IMR-90 (cell line): ENCODE measurements around the gene CAMTA1. TPM values are rescaled to one million over a fixed set of nuclear protein-coding genes. Genes with fewer than 3 reads are reported as not detected.
A peak's percentile ranks its signal among the peaks of the same experiment; 100 is the strongest.

Experiments
- ATAC-seq: fragments of 200-7000 bp; cut with Tn5 transposase; 2 replicates; pipeline ENCODE4 v1.9.1; 2020; ENCODE audit warnings: low read depth, mild to moderate bottlenecking, moderate library complexity
- BruUV-seq: library from RNA; stranded (reverse); fragments of 400-500 nt; replicated peaks from 2 replicates; lab custom pipeline; 2021; lab: Mats Ljungman, UMichigan
- CTCF ChIA-PET: fragments of 300-600 bp; formaldehyde crosslinking; extraction: SDS; loops from one replicate; lab custom pipeline; 2021; ENCODE audit warnings: antibody characterized with exemption; lab: Yijun Ruan, JAX
- POLR2A ChIA-PET: fragments of 300-600 bp; sonication (Branson Sonifier 250); formaldehyde crosslinking; loops from one replicate; lab custom pipeline; 2022; ENCODE audit warnings: antibody characterized with exemption; ENCODE audit not compliant: unreplicated experiment; lab: Charles Lee
- DNase-seq: peaks from one replicate; pipeline ENCODE4 v3.0.0; 2013
- H2AFZ ChIP-seq: replicated peaks from 2 replicates; pipeline ENCODE3; 2013; ENCODE audit warnings: low read length, mild to moderate bottlenecking; ENCODE audit not compliant: poor library complexity
- H2AK5ac ChIP-seq: 2 replicates; pipeline ENCODE4 v1.6.1; 2013; ENCODE audit warnings: low read depth, low read length, inconsistent platforms
- H2AK9ac ChIP-seq: replicated peaks from 2 replicates; pipeline ENCODE3; 2013; ENCODE audit warnings: mild to moderate bottlenecking, low read depth, low read length, moderate library complexity; ENCODE audit not compliant: poor library complexity
- H2BK120ac ChIP-seq: 2 replicates; pipeline ENCODE4 v1.6.1; 2013; ENCODE audit warnings: low read depth, low read length, inconsistent platforms
- H2BK15ac ChIP-seq: 3 replicates; pipeline ENCODE4 v1.6.1; 2013; ENCODE audit warnings: low read depth, low read length, inconsistent platforms
- H2BK20ac ChIP-seq: 2 replicates; pipeline ENCODE4 v1.6.1; 2013; ENCODE audit warnings: low read depth, mild to moderate bottlenecking, inconsistent platforms, low read length, moderate library complexity
- H2BK5ac ChIP-seq: 2 replicates; pipeline ENCODE4 v1.6.1; 2013; ENCODE audit warnings: mild to moderate bottlenecking, low read depth, low read length, inconsistent platforms; ENCODE audit not compliant: poor library complexity, severe bottlenecking
- H3K14ac ChIP-seq: replicated peaks from 2 replicates; pipeline ENCODE4 v1.6.1; 2013; ENCODE audit warnings: low read depth, low read length, inconsistent platforms
- H3K18ac ChIP-seq: 2 replicates; pipeline ENCODE4 v1.6.1; 2013; ENCODE audit warnings: low read depth, low read length, control low read depth
- H3K23ac ChIP-seq: 2 replicates; pipeline ENCODE4 v1.6.1; 2013; ENCODE audit warnings: low read depth, low read length, inconsistent platforms
- H3K27ac ChIP-seq: 2 replicates; pipeline ENCODE4 v1.5.1; 2013; ENCODE audit warnings: mild to moderate bottlenecking, control low read depth, low read length; ENCODE audit not compliant: insufficient read depth
- H3K27me3 ChIP-seq: 2 replicates; pipeline ENCODE4 v1.6.1; 2013; ENCODE audit warnings: low read length; ENCODE audit not compliant: control insufficient read depth, insufficient read depth
- H3K36me3 ChIP-seq: 2 replicates; pipeline ENCODE4 v1.6.1; 2013; ENCODE audit warnings: low read length, mixed read lengths; ENCODE audit not compliant: control insufficient read depth, insufficient read depth
- H3K4ac ChIP-seq: 2 replicates; pipeline ENCODE4 v1.6.1; 2013; ENCODE audit warnings: low read depth, low read length, inconsistent platforms
- H3K4me1 ChIP-seq: 2 replicates; pipeline ENCODE4 v1.6.1; 2013; ENCODE audit warnings: low read length, mixed read lengths; ENCODE audit not compliant: control insufficient read depth, insufficient read depth
- H3K4me2 ChIP-seq: 2 replicates; pipeline ENCODE4 v1.6.1; 2013; ENCODE audit warnings: low read depth, mild to moderate bottlenecking, control low read depth, low read length, moderate library complexity
- H3K4me3 ChIP-seq: 2 replicates; pipeline ENCODE4 v1.5.1; 2013; ENCODE audit warnings: low read depth, mild to moderate bottlenecking, control low read depth, low read length, moderate library complexity; ENCODE audit not compliant: insufficient read depth
- H3K56ac ChIP-seq: 2 replicates; pipeline ENCODE4 v1.6.1; 2013; ENCODE audit warnings: low read length, inconsistent platforms; ENCODE audit not compliant: insufficient read depth; ENCODE audit errors: extremely low read depth
- H3K79me1 ChIP-seq, 2 experiments: 2 replicates each; pipeline ENCODE4 v1.6.1; 2013; ENCODE audit warnings: low read length in 2 of 2, inconsistent platforms in 1 of 2, low read depth in 1 of 2
- H3K9ac ChIP-seq: 2 replicates; pipeline ENCODE4 v1.6.1; 2013; ENCODE audit warnings: low read depth, low read length, control low read depth
- H3K9me1 ChIP-seq: 2 replicates; pipeline ENCODE4 v1.6.1; 2013; ENCODE audit warnings: low read length, inconsistent platforms; ENCODE audit not compliant: insufficient read depth
- H3K9me3 ChIP-seq: 2 replicates; pipeline ENCODE4 v1.6.1; 2013; ENCODE audit warnings: low read length; ENCODE audit not compliant: control insufficient read depth, insufficient read depth
- H4K20me1 ChIP-seq: 2 replicates; pipeline ENCODE4 v1.6.1; 2013; ENCODE audit warnings: low read length, inconsistent platforms; ENCODE audit not compliant: insufficient read depth
- H4K5ac ChIP-seq: 2 replicates; pipeline ENCODE4 v1.6.1; 2013; ENCODE audit warnings: mild to moderate bottlenecking, low read depth, low read length, control low read depth
- H4K8ac ChIP-seq, 2 experiments: 2 replicates each; pipeline ENCODE4 v1.6.1; 2013; ENCODE audit warnings: low read depth in 2 of 2, low read length in 2 of 2, control low read depth in 1 of 2, inconsistent platforms in 1 of 2
- H4K91ac ChIP-seq: 2 replicates; pipeline ENCODE4 v1.6.1; 2013; ENCODE audit warnings: low read depth, low read length, inconsistent platforms; ENCODE audit not compliant: insufficient read depth
- BHLHE40 ChIP-seq: fragments of 150-350 bp; IDR thresholded peaks from 2 replicates; pipeline ENCODE4 v1.6.1; 2016; ENCODE audit warnings: mild to moderate bottlenecking, low read depth, low read length
- CEBPB ChIP-seq: IDR thresholded peaks from 2 replicates; pipeline ENCODE4 v1.6.1; 2012; ENCODE audit warnings: low read depth, low read length, improper control_type of control experiment
- CHD1 ChIP-seq: IDR thresholded peaks from 2 replicates; pipeline ENCODE4 v1.6.1; 2012; ENCODE audit warnings: low read depth, low read length, improper control_type of control experiment
- FOS ChIP-seq: fragments of 150-350 bp; IDR thresholded peaks from 2 replicates; pipeline ENCODE4 v1.6.1; 2016; ENCODE audit warnings: low read depth, low read length
- MAFK ChIP-seq: IDR thresholded peaks from 2 replicates; pipeline ENCODE4 v1.6.1; 2012; ENCODE audit warnings: low read depth, low read length, improper control_type of control experiment
- MAZ ChIP-seq: IDR thresholded peaks from 2 replicates; pipeline ENCODE4 v1.6.1; 2012; ENCODE audit warnings: low read depth, mild to moderate bottlenecking, low read length, improper control_type of control experiment, moderate library complexity, borderline replicate concordance
- MXI1 ChIP-seq: IDR thresholded peaks from 2 replicates; pipeline ENCODE4 v1.6.1; 2012; ENCODE audit warnings: low read depth, mild to moderate bottlenecking, low read length, moderate library complexity, borderline replicate concordance
- NFE2L2 ChIP-seq: fragments of 150-350 bp; IDR thresholded peaks from 2 replicates; pipeline ENCODE4 v1.6.1; 2016; ENCODE audit warnings: low read depth, mild to moderate bottlenecking, low read length
- POLR2A ChIP-seq: IDR thresholded peaks from 2 replicates; pipeline ENCODE4 v1.6.1; 2012; ENCODE audit warnings: mild to moderate bottlenecking, low read depth, low read length
- RAD21 ChIP-seq: IDR thresholded peaks from 2 replicates; pipeline ENCODE4 v1.6.1; 2012; ENCODE audit warnings: low read length, improper control_type of control experiment
- RCOR1 ChIP-seq: IDR thresholded peaks from 2 replicates; pipeline ENCODE4 v1.6.1; 2012; ENCODE audit warnings: mild to moderate bottlenecking, low read length, improper control_type of control experiment; ENCODE audit not compliant: insufficient replicate concordance
- RFX5 ChIP-seq: IDR thresholded peaks from 2 replicates; pipeline ENCODE4 v1.8.0; 2012; ENCODE audit warnings: low read depth, mild to moderate bottlenecking, low read length, moderate library complexity
- SMC3 ChIP-seq: fragments of 150-350 bp; IDR thresholded peaks from 2 replicates; pipeline ENCODE4 v1.6.1; 2016; ENCODE audit warnings: low read depth, mild to moderate bottlenecking, antibody characterized with exemption, low read length, moderate library complexity
- WGBS, 2 experiments: methylation state at CpG; one replicate each; pipeline versions ENCODE4 v1.1.5 to v1.1.7; 2013; ENCODE audit warnings: missing lambda C conversion rate in 2 of 2; ENCODE audit not compliant: insufficient read length in 1 of 2; ENCODE audit errors: extremely low coverage in 2 of 2; 5-methylcytosine and 5-hydroxymethylcytosine counted together
- dilution Hi-C: fragments of 300-500 bp; cut with HindIII; formaldehyde crosslinking; loops from one replicate; pipeline ENCODE4 v1.14.3; 2018; ENCODE audit warnings: low sequenced_read_pairs; ENCODE audit not compliant: unreplicated experiment
- in situ Hi-C: fragments of 300-500 bp; cut with MboI; formaldehyde crosslinking; loops from 3 replicates; pipeline ENCODE4 v1.14.3; 2019; ENCODE audit warnings: low sequenced_read_pairs, inconsistent platforms, mixed read lengths
- intact Hi-C: fragments of 100-400 bp; cut with micrococcal nuclease; formaldehyde crosslinking; loops from 2 replicates; pipeline ENCODE4 v1.10.0; 2022
- polyA plus RNA-seq, 3 experiments: library from polyadenylated mRNA; depleted of rRNA; stranded (reverse); fragments of >200 nt; gene quantifications; 2 replicates each; pipeline ENCODE4 v1.2.3, GENCODE V29; 2012; ENCODE audit warnings: low replicate concordance in 1 of 3
- total RNA-seq: library from RNA; depleted of rRNA; stranded (reverse); fragments of >200 nt; gene quantifications from 2 replicates; pipeline ENCODE4 v1.2.3, GENCODE V29; 2012
- TF ChIP-seq, protein P1 (sequence below): fragments of 150-350 bp; IDR thresholded peaks from 2 replicates; pipeline ENCODE4 v1.6.1; 2016; ENCODE audit warnings: low read depth, mild to moderate bottlenecking, low read length, moderate library complexity, borderline replicate concordance
- TF ChIP-seq, protein P2 (sequence below): conservative IDR thresholded peaks from 2 replicates; pipeline ENCODE4 v1.5.1; 2012; ENCODE audit warnings: mild to moderate bottlenecking, low read depth, low read length, improper control_type of control experiment
- TF ChIP-seq, protein P3 (sequence below): fragments of 150-350 bp; IDR thresholded peaks from 2 replicates; pipeline ENCODE4 v1.6.1; 2017; ENCODE audit warnings: mild to moderate bottlenecking, antibody characterized with exemption, low read length, low read depth

Gene CAMTA1
- total and polyA plus RNA-seq, 2 of the 4 experiments (the other 2 are of a cell fraction): 35.5 to 74.3 TPM

DNA sequence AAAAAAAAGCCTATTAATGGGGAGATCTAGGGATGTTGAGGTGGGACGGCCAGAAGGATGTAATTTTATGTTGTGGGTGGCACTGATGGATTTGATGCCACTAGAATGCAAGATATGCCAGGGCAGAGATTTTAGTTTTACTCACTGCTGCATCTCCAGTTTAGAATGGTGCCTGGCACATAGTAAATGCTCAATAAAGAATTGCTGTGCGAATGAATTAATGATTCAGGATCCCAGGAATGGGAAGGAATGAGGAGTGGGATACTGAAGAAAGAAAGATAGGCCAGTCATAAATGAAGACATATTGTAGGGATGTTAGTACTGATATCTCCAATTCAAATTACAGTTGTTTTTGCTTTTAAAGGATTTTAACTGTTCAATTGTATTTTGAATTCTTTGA lies 72.6 kb downstream of the CAMTA1 start:
- Histone ChIP-seq H3K27ac (no peak overlapping the region), H2BK20ac (peak overlapping the region; percentile 48; the same call in 1 of the 2 replicates), H2BK120ac (0 out of 2 replicates have a peak overlapping the region, but pooled peaks have one; percentile 1), H3K9ac (no peak overlapping the region), H3K9me1 (peaks cover 6% of the 10 kb centered on the region), H2BK15ac (no peak overlapping the region), H3K14ac (no peak overlapping the region), H3K4me1 (peaks cover 18% of the 10 kb centered on the region), H4K20me1 (no peaks in the 10 kb centered on the region), H2BK5ac (no peak overlapping the region), H3K23ac (no peak overlapping the region), H3K4ac (no peak overlapping the region), H4K91ac (no peak overlapping the region), H2AK5ac (no peak overlapping the region), H3K4me3 (no peak overlapping the region), H4K5ac (no peak overlapping the region), H4K8ac (no peak overlapping the region), H3K4me2 (no peak overlapping the region), H3K79me1 (peaks cover 16 to 50% of the 10 kb centered on the region in 2 experiments), H3K36me3 (peaks cover 7% of the 10 kb centered on the region), H2AFZ (no peak overlapping the region), H3K56ac (no peak overlapping the region), H2AK9ac (no peak overlapping the region), H3K27me3 (no peaks in the 10 kb centered on the region), H3K18ac (no peak overlapping the region), H3K9me3 (no peaks in the 10 kb centered on the region)
- in situ Hi-C loops: no loop called here
- no peak for DNase-seq
- no TSS peak for BruUV-seq
- TF ChIP-seq BHLHE40 (no peak), MXI1 (no peak), MAZ (no peak), CHD1 (no peak), MAFK (no peak), RFX5 (no peak), NFE2L2 (no peak), RAD21 (no peak), CEBPB (no peak), SMC3 (no peak), POLR2A (no peak), RCOR1 (no peak), FOS (no peak)
- TF ChIP-seq, protein P1, sequence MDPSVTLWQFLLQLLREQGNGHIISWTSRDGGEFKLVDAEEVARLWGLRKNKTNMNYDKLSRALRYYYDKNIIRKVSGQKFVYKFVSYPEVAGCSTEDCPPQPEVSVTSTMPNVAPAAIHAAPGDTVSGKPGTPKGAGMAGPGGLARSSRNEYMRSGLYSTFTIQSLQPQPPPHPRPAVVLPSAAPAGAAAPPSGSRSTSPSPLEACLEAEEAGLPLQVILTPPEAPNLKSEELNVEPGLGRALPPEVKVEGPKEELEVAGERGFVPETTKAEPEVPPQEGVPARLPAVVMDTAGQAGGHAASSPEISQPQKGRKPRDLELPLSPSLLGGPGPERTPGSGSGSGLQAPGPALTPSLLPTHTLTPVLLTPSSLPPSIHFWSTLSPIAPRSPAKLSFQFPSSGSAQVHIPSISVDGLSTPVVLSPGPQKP: no peak
- TF ChIP-seq, protein P2, sequence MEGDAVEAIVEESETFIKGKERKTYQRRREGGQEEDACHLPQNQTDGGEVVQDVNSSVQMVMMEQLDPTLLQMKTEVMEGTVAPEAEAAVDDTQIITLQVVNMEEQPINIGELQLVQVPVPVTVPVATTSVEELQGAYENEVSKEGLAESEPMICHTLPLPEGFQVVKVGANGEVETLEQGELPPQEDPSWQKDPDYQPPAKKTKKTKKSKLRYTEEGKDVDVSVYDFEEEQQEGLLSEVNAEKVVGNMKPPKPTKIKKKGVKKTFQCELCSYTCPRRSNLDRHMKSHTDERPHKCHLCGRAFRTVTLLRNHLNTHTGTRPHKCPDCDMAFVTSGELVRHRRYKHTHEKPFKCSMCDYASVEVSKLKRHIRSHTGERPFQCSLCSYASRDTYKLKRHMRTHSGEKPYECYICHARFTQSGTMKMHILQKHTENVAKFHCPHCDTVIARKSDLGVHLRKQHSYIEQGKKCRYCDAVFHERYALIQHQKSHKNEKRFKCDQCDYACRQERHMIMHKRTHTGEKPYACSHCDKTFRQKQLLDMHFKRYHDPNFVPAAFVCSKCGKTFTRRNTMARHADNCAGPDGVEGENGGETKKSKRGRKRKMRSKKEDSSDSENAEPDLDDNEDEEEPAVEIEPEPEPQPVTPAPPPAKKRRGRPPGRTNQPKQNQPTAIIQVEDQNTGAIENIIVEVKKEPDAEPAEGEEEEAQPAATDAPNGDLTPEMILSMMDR: no peak
- TF ChIP-seq, protein P3, sequence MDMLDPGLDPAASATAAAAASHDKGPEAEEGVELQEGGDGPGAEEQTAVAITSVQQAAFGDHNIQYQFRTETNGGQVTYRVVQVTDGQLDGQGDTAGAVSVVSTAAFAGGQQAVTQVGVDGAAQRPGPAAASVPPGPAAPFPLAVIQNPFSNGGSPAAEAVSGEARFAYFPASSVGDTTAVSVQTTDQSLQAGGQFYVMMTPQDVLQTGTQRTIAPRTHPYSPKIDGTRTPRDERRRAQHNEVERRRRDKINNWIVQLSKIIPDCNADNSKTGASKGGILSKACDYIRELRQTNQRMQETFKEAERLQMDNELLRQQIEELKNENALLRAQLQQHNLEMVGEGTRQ: no peak
- ATAC-seq: no peak
- dilution Hi-C loops: no loop called here
- POLR2A ChIA-PET: no interaction called here
- WGBS, 2 experiments: no CpG with 5 or more reads among the region's 2 CpGs
- intact Hi-C loops: no loop called here
- CTCF ChIA-PET: no interaction called here
